KMS-11 (cell line): Measurements from ENCODE around the gene BMAL1.

ENCODE experiments used
- H2AFZ ChIP-seq: fragments of 200-600 bp; sonication (generic); 2 replicates; pipeline ENCODE4 v1.6.1; 2016; ENCODE audit warnings: antibody characterized with exemption, mixed run types, low read depth
- H3K27ac ChIP-seq: fragments of 200-600 bp; sonication (generic); 2 replicates; pipeline ENCODE4 v1.6.1; 2016; ENCODE audit warnings: mild to moderate bottlenecking, mixed run types
- H3K27me3 ChIP-seq: fragments of 200-600 bp; sonication (generic); 2 replicates; pipeline ENCODE4 v1.6.1; 2017; ENCODE audit warnings: mild to moderate bottlenecking, low read depth, mixed run types, moderate library complexity; ENCODE audit not compliant: insufficient read depth
- H3K36me3 ChIP-seq: fragments of 200-600 bp; sonication (generic); 2 replicates; pipeline ENCODE4 v1.6.1; 2017; ENCODE audit warnings: mild to moderate bottlenecking, mixed run types; ENCODE audit not compliant: insufficient read depth
- H3K4me1 ChIP-seq: fragments of 200-600 bp; sonication (generic); 2 replicates; pipeline ENCODE4 v1.6.1; 2016; ENCODE audit warnings: mild to moderate bottlenecking, low read depth, mixed run types; ENCODE audit not compliant: poor library complexity, severe bottlenecking
- H3K4me2 ChIP-seq: fragments of 200-600 bp; sonication (generic); 2 replicates; pipeline ENCODE4 v1.7.0; 2016; ENCODE audit warnings: mild to moderate bottlenecking, mixed run types
- H3K4me3 ChIP-seq: fragments of 200-600 bp; sonication (generic); IDR thresholded peaks from 2 replicates; pipeline ENCODE4 v1.6.1; 2017; ENCODE audit warnings: low read depth, low read length, mixed read lengths; ENCODE audit not compliant: insufficient read depth
- H3K79me2 ChIP-seq: fragments of 200-600 bp; sonication (generic); 2 replicates; pipeline ENCODE4 v1.6.1; 2016; ENCODE audit warnings: low read depth, mixed run types; ENCODE audit not compliant: insufficient read depth
- H3K9ac ChIP-seq: fragments of 200-600 bp; sonication (generic); 2 replicates; pipeline ENCODE4 v1.6.1; 2016; ENCODE audit warnings: mild to moderate bottlenecking, mixed run types
- H4K20me1 ChIP-seq: fragments of 200-600 bp; sonication (generic); 2 replicates; pipeline ENCODE4 v1.6.1; 2016; ENCODE audit warnings: mild to moderate bottlenecking, mixed run types; ENCODE audit not compliant: insufficient read depth
- CTCF ChIP-seq: fragments of 200-600 bp; sonication (generic); conservative IDR thresholded peaks from 2 replicates; pipeline ENCODE4 v1.6.1; 2017; ENCODE audit warnings: low read depth, mild to moderate bottlenecking, antibody characterized with exemption, low read length, moderate library complexity, mixed read lengths

Gene BMAL1

GRCh38 chr11:13277768-13278608, at the start of gene BMAL1:
Gene BMAL1, plus strand, starts transcription at chr11:13277790. Its CDS starts 76,519 bp downstream, at chr11:13354309.
- Histone ChIP-seq H4K20me1 (peaks cover 14% of the 10 kb centered on the region), H2AFZ (peak within 1 kb of the TSS; percentile 99), H3K9ac (peak within 1 kb of the TSS; percentile 89), H3K79me2 (peaks cover 47% of the 10 kb centered on the region), H3K27ac (peak within 1 kb of the TSS; percentile 84), H3K4me2 (peak within 1 kb of the TSS; percentile 88), H3K27me3 (no peaks in the 10 kb centered on the region), H3K4me3 (no peak within 1 kb of the TSS), H3K36me3 (no peaks in the 10 kb centered on the region), H3K4me1 (peaks cover 32% of the 10 kb centered on the region)
- no peak for TF ChIP-seq CTCF

GRCh38 chr11:13228572-13228971, 49.0 kb upstream of the BMAL1 start:
- H2AFZ ChIP-seq: no peak overlapping the region
- H3K36me3 ChIP-seq: no peaks in the 10 kb centered on the region
- H3K4me3 ChIP-seq: no peak overlapping the region
- H3K27ac ChIP-seq: no peak overlapping the region
- H3K27me3 ChIP-seq: no peaks in the 10 kb centered on the region
- H3K4me2 ChIP-seq: no peak overlapping the region
- no peak overlapping the region for H3K9ac ChIP-seq
- no peaks in the 10 kb centered on the region for H3K4me1 ChIP-seq
- no peak for TF ChIP-seq CTCF
- no peaks in the 10 kb centered on the region for H3K79me2 ChIP-seq
- no peaks in the 10 kb centered on the region for H4K20me1 ChIP-seq

- no peak for TF ChIP-seq CTCF
- Histone ChIP-seq H3K9ac (no peak overlapping the region), H3K27ac (no peak overlapping the region), H3K36me3 (no peaks in the 10 kb centered on the region), H4K20me1 (no peaks in the 10 kb centered on the region), H3K4me1 (no peaks in the 10 kb centered on the region), H3K4me2 (no peak overlapping the region), H3K79me2 (no peaks in the 10 kb centered on the region), H2AFZ (no peak overlapping the region), H3K4me3 (no peak overlapping the region), H3K27me3 (no peaks in the 10 kb centered on the region)
These were observed 48.5 kb upstream of the BMAL1 start for GRCh38 chr11:13229136-13229535.

- Histone ChIP-seq H4K20me1 (no peaks in the 10 kb centered on the region), H3K9ac (no peak overlapping the region), H3K4me2 (no peak overlapping the region), H2AFZ (no peak overlapping the region), H3K36me3 (no peaks in the 10 kb centered on the region), H3K79me2 (no peaks in the 10 kb centered on the region), H3K27me3 (no peaks in the 10 kb centered on the region), H3K4me3 (no peak overlapping the region), H3K27ac (no peak overlapping the region), H3K4me1 (no peaks in the 10 kb centered on the region)
- no peak for TF ChIP-seq CTCF
These were observed 47.8 kb upstream of the BMAL1 start for GRCh38 chr11:13229711-13230318.
